ENCODE results near the gene SGCD. TPM values are rescaled to one million over a fixed set of nuclear protein-coding genes. Genes with fewer than 3 reads are reported as not detected.
"Not testable (repeated sequence)": the region's sequence is repeated elsewhere in the genome, so short reads cannot be mapped to it uniquely, and the experiment has no call there.

Gene SGCD
- total and polyA plus RNA-seq, 2 of the 4 experiments (the other 2 are of a cell fraction): 5.8 to 10.6 TPM

DNA sequence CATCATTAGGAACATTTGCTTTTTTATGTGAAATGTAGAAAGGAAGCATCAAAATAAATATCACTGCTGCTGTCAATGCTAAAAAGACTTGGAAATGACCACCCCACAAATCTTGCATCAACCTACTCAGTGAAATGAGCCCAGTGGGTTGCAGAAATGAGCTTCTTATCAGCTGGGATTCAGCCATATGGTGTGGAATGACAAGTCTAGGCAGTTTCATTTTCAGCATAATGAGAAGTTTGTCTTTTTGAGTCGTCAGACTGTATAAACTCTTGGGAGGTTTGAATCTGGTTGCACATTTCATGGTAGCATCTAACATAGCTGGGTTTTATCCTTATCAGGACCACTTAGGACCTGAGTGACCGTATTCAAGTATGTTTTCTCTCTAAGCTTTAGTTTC, 272.0 kb downstream of the SGCD start:
- 0 out of 2 replicates have a peak, but pooled peaks cover 2% of the 10 kb centered on the region for H3K9me1 ChIP-seq (ENCODE audit: insufficient read depth, low read length)
- H3K27ac ChIP-seq (ENCODE audit: insufficient read depth, low read length): no peak overlapping the region
- no peak overlapping the region for H4K8ac ChIP-seq (ENCODE audit: low read depth in 2 of 2, low read length in 2 of 2)
- no peak overlapping the region for H3K9ac ChIP-seq (ENCODE audit: low read depth, low read length)
- H3K56ac ChIP-seq (ENCODE audit: extremely low read depth, insufficient read depth, low read length): no peak overlapping the region
- H2BK20ac ChIP-seq (ENCODE audit: low read depth, low read length): no peak overlapping the region
- ATAC-seq (ENCODE audit: low read depth) (peak; percentile 42), DNase-seq (peak; percentile 10)
- H2BK5ac ChIP-seq (ENCODE audit: low read depth, low read length, poor library complexity, severe bottlenecking): no peak overlapping the region
- H2AFZ ChIP-seq (replicated peaks; ENCODE audit: low read length, poor library complexity): no peak overlapping the region
- H3K23ac ChIP-seq (ENCODE audit: low read depth, low read length): no peak overlapping the region
- H3K14ac ChIP-seq (replicated peaks; ENCODE audit: low read depth, low read length): no peak overlapping the region
- in situ Hi-C loops (cut with MboI; ENCODE audit: low sequenced_read_pairs): no loop called here
- H2BK15ac ChIP-seq (ENCODE audit: low read depth, low read length): no peak overlapping the region
- no peak overlapping the region for H2AK9ac ChIP-seq (replicated peaks; ENCODE audit: low read depth, low read length, poor library complexity)
- no peak overlapping the region for H4K91ac ChIP-seq (ENCODE audit: insufficient read depth, low read depth, low read length)
- WGBS, 2 experiments (ENCODE audit: extremely low coverage in 2 of 2, insufficient read length in 1 of 2): no CpG with 5 or more reads among the region's 2 CpGs
- no peak overlapping the region for H3K4ac ChIP-seq (ENCODE audit: low read depth, low read length)
- dilution Hi-C loops (cut with HindIII; ENCODE audit: low sequenced_read_pairs, unreplicated experiment): no loop called here
- no peak overlapping the region for H4K5ac ChIP-seq (ENCODE audit: low read depth, low read length)
- no peak overlapping the region for H3K4me3 ChIP-seq (ENCODE audit: insufficient read depth, low read depth, low read length)
- ChIA-PET CTCF (interaction anchor here (0.7 to 1.3 kb wide), 2 partner anchors 12 to 16 kb away, joined by 3 read pairs; no protein-coding TSS in a partner anchor), POLR2A (ENCODE audit: unreplicated experiment) (no interaction called here)
- no peak overlapping the region for H2BK120ac ChIP-seq (ENCODE audit: low read depth, low read length)
- peaks cover 5% of the 10 kb centered on the region; the same call in 1 of the 2 replicates for H3K36me3 ChIP-seq (ENCODE audit: control insufficient read depth, insufficient read depth, low read length)
- no peak overlapping the region for H2AK5ac ChIP-seq (ENCODE audit: low read depth, low read length)
- no peaks in the 10 kb centered on the region; the same call in 1 of the 2 replicates for H3K9me3 ChIP-seq (ENCODE audit: control insufficient read depth, insufficient read depth, low read length)
- intact Hi-C loops (cut with micrococcal nuclease): no loop called here
- no peaks in the 10 kb centered on the region for H4K20me1 ChIP-seq (ENCODE audit: insufficient read depth, low read length)
- H3K27me3 ChIP-seq (ENCODE audit: control insufficient read depth, insufficient read depth, low read length): no peaks in the 10 kb centered on the region
- H3K4me1 ChIP-seq (ENCODE audit: control insufficient read depth, insufficient read depth, low read length): no peaks in the 10 kb centered on the region
- no peaks in the 10 kb centered on the region for H3K79me1 ChIP-seq (ENCODE audit: low read depth in 1 of 2, low read length in 2 of 2)
- no TSS peak for BruUV-seq (replicated peaks)
- no peak overlapping the region for H3K4me2 ChIP-seq (ENCODE audit: low read depth, low read length)
- no peak for TF ChIP-seq MAFK (IDR thresholded peaks at IDR 0.05; ENCODE audit: low read depth, low read length)
- no peak for TF ChIP-seq SMC3 (IDR thresholded peaks at IDR 0.05; ENCODE audit: low read depth, low read length)
- TF ChIP-seq POLR2A (IDR thresholded peaks at IDR 0.05; ENCODE audit: low read depth, low read length): no peak
- no peak for TF ChIP-seq RCOR1 (IDR thresholded peaks at IDR 0.05; ENCODE audit: insufficient replicate concordance, low read length)
- TF ChIP-seq CEBPB (IDR thresholded peaks at IDR 0.05; ENCODE audit: low read depth, low read length): no peak
- TF ChIP-seq, protein P1, sequence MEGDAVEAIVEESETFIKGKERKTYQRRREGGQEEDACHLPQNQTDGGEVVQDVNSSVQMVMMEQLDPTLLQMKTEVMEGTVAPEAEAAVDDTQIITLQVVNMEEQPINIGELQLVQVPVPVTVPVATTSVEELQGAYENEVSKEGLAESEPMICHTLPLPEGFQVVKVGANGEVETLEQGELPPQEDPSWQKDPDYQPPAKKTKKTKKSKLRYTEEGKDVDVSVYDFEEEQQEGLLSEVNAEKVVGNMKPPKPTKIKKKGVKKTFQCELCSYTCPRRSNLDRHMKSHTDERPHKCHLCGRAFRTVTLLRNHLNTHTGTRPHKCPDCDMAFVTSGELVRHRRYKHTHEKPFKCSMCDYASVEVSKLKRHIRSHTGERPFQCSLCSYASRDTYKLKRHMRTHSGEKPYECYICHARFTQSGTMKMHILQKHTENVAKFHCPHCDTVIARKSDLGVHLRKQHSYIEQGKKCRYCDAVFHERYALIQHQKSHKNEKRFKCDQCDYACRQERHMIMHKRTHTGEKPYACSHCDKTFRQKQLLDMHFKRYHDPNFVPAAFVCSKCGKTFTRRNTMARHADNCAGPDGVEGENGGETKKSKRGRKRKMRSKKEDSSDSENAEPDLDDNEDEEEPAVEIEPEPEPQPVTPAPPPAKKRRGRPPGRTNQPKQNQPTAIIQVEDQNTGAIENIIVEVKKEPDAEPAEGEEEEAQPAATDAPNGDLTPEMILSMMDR (conservative IDR thresholded peaks at IDR 0.05; ENCODE audit: low read depth, low read length): no peak
- no peak for TF ChIP-seq MAZ (IDR thresholded peaks at IDR 0.05; ENCODE audit: borderline replicate concordance, low read depth, low read length)
- H3K18ac ChIP-seq (ENCODE audit: low read depth, low read length): no peak overlapping the region

DNA sequence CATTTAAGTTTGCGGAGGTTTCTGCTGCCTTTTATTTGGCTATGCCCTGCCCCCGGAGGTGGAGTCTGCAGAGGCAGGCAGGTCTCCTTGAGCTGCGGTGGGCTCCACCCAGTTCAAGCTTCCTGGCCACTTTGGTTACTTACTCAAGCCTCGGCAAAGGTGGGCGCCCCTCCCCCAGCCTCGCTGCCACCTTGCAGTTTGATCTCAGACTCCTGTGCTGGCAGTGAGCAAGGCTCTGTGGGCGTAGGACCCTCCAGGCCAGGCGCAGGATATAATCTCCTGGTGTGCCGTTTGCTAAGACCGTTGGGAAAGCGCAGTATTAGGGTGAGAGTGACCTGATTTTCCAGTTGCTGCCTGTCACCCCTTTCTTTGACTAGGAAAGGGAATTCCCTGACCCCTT, 283.6 kb downstream of the SGCD start:
- H2BK20ac ChIP-seq (ENCODE audit: low read depth, low read length); H3K14ac ChIP-seq (replicated peaks; ENCODE audit: low read depth, low read length); H3K4me1 ChIP-seq (ENCODE audit: control insufficient read depth, insufficient read depth, low read length); H3K27me3 ChIP-seq (ENCODE audit: control insufficient read depth, insufficient read depth, low read length); H3K9me1 ChIP-seq (ENCODE audit: insufficient read depth, low read length); ATAC-seq (ENCODE audit: low read depth); H3K4me2 ChIP-seq (ENCODE audit: low read depth, low read length); H4K5ac ChIP-seq (ENCODE audit: low read depth, low read length); H3K4me3 ChIP-seq (ENCODE audit: insufficient read depth, low read depth, low read length); H3K4ac ChIP-seq (ENCODE audit: low read depth, low read length); POLR2A ChIA-PET (ENCODE audit: unreplicated experiment); H4K8ac ChIP-seq (ENCODE audit: low read depth in 2 of 2, low read length in 2 of 2); in situ Hi-C loops (cut with MboI; ENCODE audit: low sequenced_read_pairs); H3K23ac ChIP-seq (ENCODE audit: low read depth, low read length); H3K79me1 ChIP-seq (ENCODE audit: low read depth in 1 of 2, low read length in 2 of 2); BruUV-seq (replicated peaks); H3K27ac ChIP-seq (ENCODE audit: insufficient read depth, low read length); H3K9ac ChIP-seq (ENCODE audit: low read depth, low read length); H3K36me3 ChIP-seq (ENCODE audit: control insufficient read depth, insufficient read depth, low read length); H2BK15ac ChIP-seq (ENCODE audit: low read depth, low read length); DNase-seq; H3K18ac ChIP-seq (ENCODE audit: low read depth, low read length); H4K20me1 ChIP-seq (ENCODE audit: insufficient read depth, low read length); H2AFZ ChIP-seq (replicated peaks; ENCODE audit: low read length, poor library complexity); H3K56ac ChIP-seq (ENCODE audit: extremely low read depth, insufficient read depth, low read length); dilution Hi-C loops (cut with HindIII; ENCODE audit: low sequenced_read_pairs, unreplicated experiment); H2AK5ac ChIP-seq (ENCODE audit: low read depth, low read length); H3K9me3 ChIP-seq (ENCODE audit: control insufficient read depth, insufficient read depth, low read length); H2BK120ac ChIP-seq (ENCODE audit: low read depth, low read length); H4K91ac ChIP-seq (ENCODE audit: insufficient read depth, low read depth, low read length); H2BK5ac ChIP-seq (ENCODE audit: low read depth, low read length, poor library complexity, severe bottlenecking); CTCF ChIA-PET; H2AK9ac ChIP-seq (replicated peaks; ENCODE audit: low read depth, low read length, poor library complexity); intact Hi-C loops (cut with micrococcal nuclease): not testable (repeated sequence)
- WGBS, 2 experiments (ENCODE audit: extremely low coverage in 2 of 2, insufficient read length in 1 of 2): 91% methylated on average over 6 of the region's 11 CpGs; no CpG with 5 or more reads in 1 of the 2 experiments

Measured in IMR-90 (cell line).